ENCODE data around the gene ATXN1. TPM values are rescaled to one million over a fixed set of nuclear protein-coding genes. Genes with fewer than 3 reads are reported as not detected.

The ATXN1 gene
- polyA plus RNA-seq, 3 donors from 2014 or later, result 6.9 to 14.7 (median 8.0) TPM

GRCh38 chr6:16496210-16496609, 265.1 kb downstream of the ATXN1 start:
- Mint-ChIP-seq H3K36me3 (peaks cover 0 to 17% (median 14%) of the 10 kb centered on the region in 3 donors), H3K4me3 (no peak overlapping the region), H3K27ac (no peak overlapping the region), H3K27me3 (ENCODE audit: low read depth in 3 of 3) (peaks cover 0 to 4% (median 0%) of the 10 kb centered on the region in 3 donors), H3K9me3 (no peaks in the 10 kb centered on the region), H3K4me1 (peaks cover 7 to 11% of the 10 kb centered on the region in 2 donors)
- no peak for DNase-seq

GRCh38 chr6:16494793-16495192, 266.5 kb downstream of the ATXN1 start:
- Mint-ChIP-seq H3K4me3 (no peak overlapping the region), H3K36me3 (peaks cover 0 to 17% (median 10%) of the 10 kb centered on the region in 3 donors), H3K9me3 (no peaks in the 10 kb centered on the region), H3K27me3 (ENCODE audit: low read depth in 3 of 3) (peaks cover 0 to 2% (median 0%) of the 10 kb centered on the region in 3 donors), H3K4me1 (peaks cover 10 to 20% of the 10 kb centered on the region in 2 donors), H3K27ac (peak overlapping the region in 2 of 6 donors; percentile 16 to 44)
- DNase-seq, result no peak

GRCh38 chr6:16493802-16494201, 267.5 kb downstream of the ATXN1 start:
- Mint-ChIP-seq H3K27ac (no peak overlapping the region), H3K4me3 (no peak overlapping the region), H3K27me3 (ENCODE audit: low read depth in 3 of 3) (peaks cover 0 to 2% (median 0%) of the 10 kb centered on the region in 3 donors), H3K9me3 (no peaks in the 10 kb centered on the region), H3K4me1 (peaks cover 17 to 28% of the 10 kb centered on the region in 2 donors), H3K36me3 (peaks cover 0 to 17% (median 7%) of the 10 kb centered on the region in 3 donors)
- DNase-seq, result no peak

GRCh38 chr6:16493112-16493511, 268.1 kb downstream of the ATXN1 start:
- Mint-ChIP-seq H3K27ac (no peak overlapping the region), H3K4me1 (peaks cover 24 to 35% of the 10 kb centered on the region in 2 donors), H3K36me3 (peaks cover 0 to 16% (median 3%) of the 10 kb centered on the region in 3 donors), H3K9me3 (no peaks in the 10 kb centered on the region), H3K4me3 (no peak overlapping the region), H3K27me3 (ENCODE audit: low read depth in 3 of 3) (peaks cover 0 to 2% (median 0%) of the 10 kb centered on the region in 3 donors)
- no peak for DNase-seq

GRCh38 chr6:16491666-16492313, 269.5 kb downstream of the ATXN1 start:
- no peak for DNase-seq
- peaks cover 0 to 2% (median 0%) of the 10 kb centered on the region in 3 donors for H3K27me3 Mint-ChIP-seq (ENCODE audit: low read depth in 3 of 3)
- H3K36me3 Mint-ChIP-seq, result peaks cover 0 to 7% (median 0%) of the 10 kb centered on the region in 3 donors
- no peaks in the 10 kb centered on the region for H3K9me3 Mint-ChIP-seq
- H3K4me3 Mint-ChIP-seq, result no peak overlapping the region
- no peak overlapping the region for H3K27ac Mint-ChIP-seq
- H3K4me1 Mint-ChIP-seq, result peaks cover 37 to 48% of the 10 kb centered on the region in 2 donors

- Mint-ChIP-seq H3K9me3 (no peaks in the 10 kb centered on the region), H3K36me3 (no peaks in the 10 kb centered on the region), H3K4me3 (no peak overlapping the region), H3K27ac (peak overlapping the region in 4 of 6 donors; percentile 7 to 17 (median 10)), H3K4me1 (peaks cover 48 to 58% of the 10 kb centered on the region in 2 donors), H3K27me3 (ENCODE audit: low read depth in 3 of 3) (no peaks in the 10 kb centered on the region)
- no peak for DNase-seq
Measured at GRCh38 chr6:16490616-16491015, 270.6 kb downstream of the ATXN1 start.

- Mint-ChIP-seq H3K36me3 (peaks cover 0 to 6% (median 5%) of the 10 kb centered on the region in 3 donors), H3K27ac (peak overlapping the region; percentile 76 to 88 (median 86)), H3K4me1 (peaks cover 49 to 67% of the 10 kb centered on the region in 2 donors), H3K9me3 (no peaks in the 10 kb centered on the region), H3K27me3 (ENCODE audit: low read depth in 3 of 3) (no peaks in the 10 kb centered on the region), H3K4me3 (peak overlapping the region; percentile 3 to 81 (median 69))
- no peak for DNase-seq
Measured at GRCh38 chr6:16488813-16489212, 272.4 kb downstream of the ATXN1 start.

GRCh38 chr6:16487996-16488674, 273.1 kb downstream of the ATXN1 start:
- Mint-ChIP-seq H3K4me3 (peak overlapping the region; percentile 64 to 81 (median 69)), H3K36me3 (peaks cover 0 to 12% (median 6%) of the 10 kb centered on the region in 3 donors)
- peak; percentile 26 to 48 (median 40) for DNase-seq

GRCh38 chr6:16486661-16487060, 274.6 kb downstream of the ATXN1 start:
- Mint-ChIP-seq H3K4me3 (peak overlapping the region in 3 of 5 donors; percentile 1 to 81 (median 21)), H3K27ac (peak overlapping the region; percentile 12 to 88 (median 50)), H3K27me3 (ENCODE audit: low read depth in 3 of 3) (peaks cover 0 to 4% (median 3%) of the 10 kb centered on the region in 3 donors), H3K9me3 (no peaks in the 10 kb centered on the region), H3K4me1 (peaks cover 65 to 83% of the 10 kb centered on the region in 2 donors), H3K36me3 (peaks cover 0 to 12% (median 6%) of the 10 kb centered on the region in 3 donors)
- DNase-seq, result peak in 1 of 3 donors; percentile 47

More at GRCh38 chr6:16487996-16488674, 273.1 kb downstream of the ATXN1 start:
- no peaks in the 10 kb centered on the region for H3K9me3 Mint-ChIP-seq
- peak overlapping the region; percentile 76 to 88 (median 86) for H3K27ac Mint-ChIP-seq
- peaks cover 56 to 72% of the 10 kb centered on the region in 2 donors for H3K4me1 Mint-ChIP-seq
- H3K27me3 Mint-ChIP-seq (ENCODE audit: low read depth in 3 of 3), result no peaks in the 10 kb centered on the region

GRCh38 chr6:16483315-16483875, 277.9 kb downstream of the ATXN1 start:
- peaks cover 9 to 12% (median 10%) of the 10 kb centered on the region in 3 donors for H3K36me3 Mint-ChIP-seq
- peak overlapping the region; percentile 84 to 95 (median 86) for H3K27ac Mint-ChIP-seq
- peak overlapping the region; percentile 31 to 67 (median 42) for H3K4me3 Mint-ChIP-seq
- DNase-seq, result peak; percentile 45 to 48 (median 46)
- H3K27me3 Mint-ChIP-seq (ENCODE audit: low read depth in 3 of 3), result peaks cover 0 to 4% (median 3%) of the 10 kb centered on the region in 3 donors
- H3K4me1 Mint-ChIP-seq, result peaks cover 64 to 76% of the 10 kb centered on the region in 2 donors
- no peaks in the 10 kb centered on the region for H3K9me3 Mint-ChIP-seq

- Mint-ChIP-seq H3K36me3 (peaks cover 10 to 16% (median 10%) of the 10 kb centered on the region in 3 donors), H3K27me3 (ENCODE audit: low read depth in 3 of 3) (peaks cover 0 to 4% (median 3%) of the 10 kb centered on the region in 3 donors), H3K27ac (peak overlapping the region; percentile 84 to 95 (median 86)), H3K4me3 (peak overlapping the region in 2 of 5 donors; percentile 48 to 67), H3K4me1 (peaks cover 58 to 70% of the 10 kb centered on the region in 2 donors), H3K9me3 (no peaks in the 10 kb centered on the region)
- no peak for DNase-seq
Measured at GRCh38 chr6:16482702-16483314, 278.5 kb downstream of the ATXN1 start.

GRCh38 chr6:16481697-16482399, 279.4 kb downstream of the ATXN1 start:
- peak; percentile 75 to 82 (median 76) for DNase-seq
- H3K27ac Mint-ChIP-seq, result peak overlapping the region; percentile 84 to 92 (median 88)
- peaks cover 0 to 1% (median 0%) of the 10 kb centered on the region in 6 donors for H3K9me3 Mint-ChIP-seq
- H3K36me3 Mint-ChIP-seq, result peaks cover 10 to 24% (median 10%) of the 10 kb centered on the region in 3 donors
- H3K4me3 Mint-ChIP-seq, result peak overlapping the region; percentile 7 to 60 (median 45)
- H3K4me1 Mint-ChIP-seq, result peaks cover 48 to 60% of the 10 kb centered on the region in 2 donors
- peaks cover 0 to 5% (median 4%) of the 10 kb centered on the region in 3 donors for H3K27me3 Mint-ChIP-seq (ENCODE audit: low read depth in 3 of 3)
